GM23338 (cell line): ENCODE data around the gene SOS2. TPM values are rescaled to one million over a fixed set of nuclear protein-coding genes. Genes with fewer than 3 reads are reported as not detected.

Experiments
- ATAC-seq: fragments of 200-7000 bp; cut with Tn5 transposase; 3 replicates; pipeline ENCODE4 v1.9.1; 2020
- DNase-seq: peaks from one replicate; pipeline ENCODE4 v3.0.0-alpha.2; 2015; ENCODE audit warnings: low spot score
- H2AFZ ChIP-seq: fragments of 200-600 bp; sonication (generic); 2 replicates; pipeline ENCODE4 v1.8.0; 2016; ENCODE audit warnings: antibody characterized with exemption, mild to moderate bottlenecking, moderate library complexity
- H3F3A ChIP-seq: fragments of 200-600 bp; sonication (generic); replicated peaks from 2 replicates; pipeline ENCODE4 v1.8.0; 2017; ENCODE audit warnings: antibody characterized with exemption, mixed run types, low read depth
- H3K27ac ChIP-seq: fragments of 200-600 bp; sonication (generic); 2 replicates; pipeline ENCODE4 v1.6.1; 2016; ENCODE audit warnings: low read depth
- H3K27me3 ChIP-seq: fragments of 200-600 bp; sonication (generic); 2 replicates; pipeline ENCODE4 v1.8.0; 2016; ENCODE audit warnings: mild to moderate bottlenecking, mixed run types, moderate library complexity; ENCODE audit not compliant: insufficient read depth
- H3K36me3 ChIP-seq: fragments of 200-600 bp; sonication (generic); 2 replicates; pipeline ENCODE4 v1.8.0; 2016; ENCODE audit warnings: mild to moderate bottlenecking; ENCODE audit not compliant: insufficient read depth
- H3K4me1 ChIP-seq: fragments of 200-600 bp; sonication (generic); 2 replicates; pipeline ENCODE4 v1.8.0; 2016; ENCODE audit warnings: mild to moderate bottlenecking, moderate library complexity; ENCODE audit not compliant: insufficient read depth
- H3K4me2 ChIP-seq: fragments of 200-600 bp; sonication (generic); 2 replicates; pipeline ENCODE4 v1.7.1; 2017; ENCODE audit warnings: mixed run types
- H3K4me3 ChIP-seq: fragments of 200-600 bp; sonication (generic); 2 replicates; pipeline ENCODE4 v1.6.1; 2016; ENCODE audit warnings: mixed run types
- H3K79me2 ChIP-seq: fragments of 200-600 bp; sonication (generic); replicated peaks from 2 replicates; pipeline ENCODE4 v1.8.0; 2017; ENCODE audit warnings: mild to moderate bottlenecking; ENCODE audit not compliant: insufficient read depth
- H3K9me2 ChIP-seq: fragments of 200-600 bp; sonication (generic); 2 replicates; pipeline ENCODE4 v1.8.0; 2017; ENCODE audit not compliant: insufficient read depth
- H4K20me1 ChIP-seq: fragments of 200-600 bp; sonication (generic); replicated peaks from 2 replicates; pipeline ENCODE4 v1.8.0; 2017; ENCODE audit warnings: mild to moderate bottlenecking; ENCODE audit not compliant: insufficient read depth
- H3K27ac Mint-ChIP-seq: 2 replicates; pipeline ENCODE4 v1.8.0; 2020; ENCODE audit warnings: inconsistent platforms, mild to moderate bottlenecking, moderate library complexity, mixed read lengths
- H3K27me3 Mint-ChIP-seq: 3 replicates; pipeline ENCODE4 v1.8.0; 2022; ENCODE audit warnings: low read depth, mild to moderate bottlenecking, moderate library complexity, mixed read lengths, inconsistent platforms; ENCODE audit not compliant: insufficient read depth, poor library complexity
- H3K36me3 Mint-ChIP-seq: 3 replicates; pipeline ENCODE4 v1.8.0; 2021; ENCODE audit warnings: low read depth, mild to moderate bottlenecking, inconsistent platforms, moderate library complexity, mixed read lengths
- H3K4me1 Mint-ChIP-seq: 3 replicates; pipeline ENCODE4 v1.8.0; 2020; ENCODE audit warnings: mild to moderate bottlenecking, inconsistent platforms, mixed read lengths
- H3K4me3 Mint-ChIP-seq: 3 replicates; pipeline ENCODE4 v1.8.0; 2021; ENCODE audit warnings: moderate library complexity, mild to moderate bottlenecking, inconsistent platforms, mixed read lengths
- H3K9me3 Mint-ChIP-seq: 3 replicates; pipeline ENCODE4 v1.8.0; 2020; ENCODE audit warnings: moderate library complexity, mild to moderate bottlenecking, inconsistent platforms, mixed read lengths
- CREB1 ChIP-seq: fragments of 250-450 bp; sonication (Bioruptor Pico); IDR thresholded peaks from 2 replicates; pipeline ENCODE4 v1.5.0; 2020; ENCODE audit warnings: low read depth, mild to moderate bottlenecking, moderate library complexity
- EZH2phosphoT487 ChIP-seq: fragments of 200-600 bp; sonication (generic); IDR thresholded peaks from one replicate; pipeline ENCODE4 v1.8.1; 2018; ENCODE audit warnings: antibody characterized with exemption; ENCODE audit not compliant: unreplicated experiment
- NANOG ChIP-seq: IDR thresholded peaks from 2 replicates; pipeline ENCODE4 v1.6.1; 2016; ENCODE audit warnings: antibody characterized with exemption, borderline replicate concordance
- STAT1 ChIP-seq: IDR thresholded peaks from one replicate; pipeline ENCODE4 v1.6.1; 2016; ENCODE audit warnings: antibody characterized with exemption; ENCODE audit not compliant: unreplicated experiment
- ZNF331 ChIP-seq: fragments of 250-450 bp; sonication (Bioruptor Pico); IDR thresholded peaks from 2 replicates; pipeline ENCODE4 v1.5.0; 2020; ENCODE audit warnings: low read depth, mild to moderate bottlenecking, moderate library complexity
- polyA plus RNA-seq: library from polyadenylated mRNA; unstranded; fragments of >200 nt; fragmentation: Nextera tagmentation; extraction: Ambion mirVana; gene quantifications from 2 replicates; pipeline ENCODE4 v1.2.1, GENCODE V29; 2016
- total RNA-seq: library from RNA; depleted of rRNA; stranded (reverse); fragments of >200 nt; shearing (Covaris generic); gene quantifications from 2 replicates; pipeline ENCODE4 v1.2.3, GENCODE V29; 2014
- TF ChIP-seq, protein P1 (sequence below): IDR thresholded peaks from one replicate; pipeline ENCODE4 v1.6.1; 2018; ENCODE audit warnings: antibody characterized with exemption; ENCODE audit not compliant: unreplicated experiment
- TF ChIP-seq, protein P2 (sequence below): IDR thresholded peaks from 2 replicates; pipeline ENCODE4 v1.6.1; 2016; ENCODE audit warnings: antibody characterized with exemption

The SOS2 gene
- total and polyA plus RNA-seq, 2 experiments from 2014 or later, result 3.5 to 11.4 TPM

DNA sequence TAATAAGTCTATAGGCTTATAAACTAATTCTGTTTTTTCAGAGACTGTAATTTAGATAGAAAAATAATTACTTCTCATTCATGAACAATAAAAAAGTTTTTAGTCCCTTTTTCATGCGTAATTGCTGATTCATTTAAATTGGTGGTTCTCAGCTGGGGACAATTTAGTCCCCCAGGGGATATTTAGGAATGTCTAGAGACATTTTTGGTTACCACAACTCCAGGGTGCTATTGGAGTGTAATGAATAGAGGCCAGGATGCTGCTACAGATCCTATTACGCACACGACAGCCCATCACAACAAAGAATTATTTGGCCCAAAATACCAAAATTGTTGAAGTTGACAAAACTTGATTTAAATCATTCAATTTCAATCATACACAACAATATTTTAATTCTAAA lies 92.2 kb downstream of the SOS2 start:
- H3K36me3 Mint-ChIP-seq, result no peaks in the 10 kb centered on the region

DNA sequence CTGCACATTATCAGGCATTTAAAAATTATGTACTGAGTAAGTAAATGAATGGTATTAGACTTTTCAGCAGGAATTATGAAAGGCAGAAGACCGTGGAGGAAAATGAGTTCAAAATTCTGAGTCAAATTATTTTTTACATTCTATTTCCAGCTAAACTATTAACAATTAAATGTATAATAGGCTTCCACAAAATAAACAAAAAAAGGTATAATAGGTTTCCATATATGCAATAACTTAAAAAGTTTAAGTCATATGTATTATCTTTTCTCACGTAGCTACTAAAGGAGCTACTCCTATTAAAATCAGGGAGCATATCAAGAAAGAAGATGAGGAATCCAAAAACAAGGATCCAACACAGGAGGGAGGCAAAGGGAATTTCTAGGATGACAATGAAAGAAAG lies 103.6 kb downstream of the SOS2 start:
- Histone ChIP-seq H3K4me1 (no peaks in the 10 kb centered on the region), H3K79me2 (no peaks in the 10 kb centered on the region), H2AFZ (no peak overlapping the region), H3K27me3 (no peaks in the 10 kb centered on the region), H4K20me1 (no peaks in the 10 kb centered on the region), H3K4me3 (no peak overlapping the region), H3K4me2 (no peak overlapping the region), H3K9me2 (no peaks in the 10 kb centered on the region), H3K36me3 (no peaks in the 10 kb centered on the region), H3K27ac (no peak overlapping the region), H3F3A (no peaks in the 10 kb centered on the region)
- Mint-ChIP-seq H3K9me3 (peaks cover 3% of the 10 kb centered on the region; the same call in 2 of the 3 replicates), H3K36me3 (peaks cover 12% of the 10 kb centered on the region), H3K27me3 (no peaks in the 10 kb centered on the region), H3K4me1 (peaks cover 4% of the 10 kb centered on the region), H3K4me3 (no peak overlapping the region), H3K27ac (no peak overlapping the region)
- TF ChIP-seq, protein P1, sequence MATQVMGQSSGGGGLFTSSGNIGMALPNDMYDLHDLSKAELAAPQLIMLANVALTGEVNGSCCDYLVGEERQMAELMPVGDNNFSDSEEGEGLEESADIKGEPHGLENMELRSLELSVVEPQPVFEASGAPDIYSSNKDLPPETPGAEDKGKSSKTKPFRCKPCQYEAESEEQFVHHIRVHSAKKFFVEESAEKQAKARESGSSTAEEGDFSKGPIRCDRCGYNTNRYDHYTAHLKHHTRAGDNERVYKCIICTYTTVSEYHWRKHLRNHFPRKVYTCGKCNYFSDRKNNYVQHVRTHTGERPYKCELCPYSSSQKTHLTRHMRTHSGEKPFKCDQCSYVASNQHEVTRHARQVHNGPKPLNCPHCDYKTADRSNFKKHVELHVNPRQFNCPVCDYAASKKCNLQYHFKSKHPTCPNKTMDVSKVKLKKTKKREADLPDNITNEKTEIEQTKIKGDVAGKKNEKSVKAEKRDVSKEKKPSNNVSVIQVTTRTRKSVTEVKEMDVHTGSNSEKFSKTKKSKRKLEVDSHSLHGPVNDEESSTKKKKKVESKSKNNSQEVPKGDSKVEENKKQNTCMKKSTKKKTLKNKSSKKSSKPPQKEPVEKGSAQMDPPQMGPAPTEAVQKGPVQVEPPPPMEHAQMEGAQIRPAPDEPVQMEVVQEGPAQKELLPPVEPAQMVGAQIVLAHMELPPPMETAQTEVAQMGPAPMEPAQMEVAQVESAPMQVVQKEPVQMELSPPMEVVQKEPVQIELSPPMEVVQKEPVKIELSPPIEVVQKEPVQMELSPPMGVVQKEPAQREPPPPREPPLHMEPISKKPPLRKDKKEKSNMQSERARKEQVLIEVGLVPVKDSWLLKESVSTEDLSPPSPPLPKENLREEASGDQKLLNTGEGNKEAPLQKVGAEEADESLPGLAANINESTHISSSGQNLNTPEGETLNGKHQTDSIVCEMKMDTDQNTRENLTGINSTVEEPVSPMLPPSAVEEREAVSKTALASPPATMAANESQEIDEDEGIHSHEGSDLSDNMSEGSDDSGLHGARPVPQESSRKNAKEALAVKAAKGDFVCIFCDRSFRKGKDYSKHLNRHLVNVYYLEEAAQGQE, result no peak
- no peak for TF ChIP-seq ZNF331 (CRISPR knock-in tag)
- TF ChIP-seq EZH2phosphoT487, result no peak
- TF ChIP-seq, protein P2, sequence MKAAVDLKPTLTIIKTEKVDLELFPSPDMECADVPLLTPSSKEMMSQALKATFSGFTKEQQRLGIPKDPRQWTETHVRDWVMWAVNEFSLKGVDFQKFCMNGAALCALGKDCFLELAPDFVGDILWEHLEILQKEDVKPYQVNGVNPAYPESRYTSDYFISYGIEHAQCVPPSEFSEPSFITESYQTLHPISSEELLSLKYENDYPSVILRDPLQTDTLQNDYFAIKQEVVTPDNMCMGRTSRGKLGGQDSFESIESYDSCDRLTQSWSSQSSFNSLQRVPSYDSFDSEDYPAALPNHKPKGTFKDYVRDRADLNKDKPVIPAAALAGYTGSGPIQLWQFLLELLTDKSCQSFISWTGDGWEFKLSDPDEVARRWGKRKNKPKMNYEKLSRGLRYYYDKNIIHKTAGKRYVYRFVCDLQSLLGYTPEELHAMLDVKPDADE, result no peak
- TF ChIP-seq CREB1 (CRISPR knock-in tag), result no peak
- no peak for ATAC-seq
- DNase-seq, result no peak

More for the DNA sequence above, 92.2 kb downstream of the SOS2 start:
- Histone ChIP-seq H3K27me3 (no peaks in the 10 kb centered on the region), H3K4me1 (peaks cover 17% of the 10 kb centered on the region), H2AFZ (no peak overlapping the region), H3K4me2 (0 out of 2 replicates have a peak overlapping the region, but pooled peaks have one; percentile 0), H3K27ac (no peak overlapping the region), H3K9me2 (no peaks in the 10 kb centered on the region), H3F3A (no peaks in the 10 kb centered on the region), H4K20me1 (no peaks in the 10 kb centered on the region), H3K36me3 (no peaks in the 10 kb centered on the region), H3K4me3 (no peak overlapping the region), H3K79me2 (no peaks in the 10 kb centered on the region)
- Mint-ChIP-seq H3K9me3 (no peaks in the 10 kb centered on the region), H3K4me1 (peaks cover 9% of the 10 kb centered on the region; the same call in 2 of the 3 replicates), H3K4me3 (no peak overlapping the region), H3K27me3 (no peaks in the 10 kb centered on the region), H3K27ac (no peak overlapping the region)
- TF ChIP-seq NANOG (peak; percentile 44; the same call in 1 of the 2 replicates), STAT1 (no peak)
- ATAC-seq (peak; percentile 95), DNase-seq (peak; percentile 79)
